ENCODE measurements around the gene CFAP299. TPM values are rescaled to one million over a fixed set of nuclear protein-coding genes. Genes with fewer than 3 reads are reported as not detected.

Gene CFAP299
- total RNA-seq, 1 experiment from 2014 or later: not detected

- ChIA-PET POLR2A (ENCODE audit: low non-redundant PET) (no interaction called here), CTCF (no interaction called here)
- Histone ChIP-seq H3K36me3 (ENCODE audit: insufficient read depth, low read length, poor library complexity, severe bottlenecking) (no peaks in the 10 kb centered on the region), H3K4me3 (ENCODE audit: low read depth, low read length, poor library complexity, severe bottlenecking) (no peak overlapping the region), H3K9me3 (ENCODE audit: low read depth, low read length, poor library complexity, severe bottlenecking) (no peaks in the 10 kb centered on the region), H3K27ac (ENCODE audit: low read depth, low read length, poor library complexity, severe bottlenecking) (no peak overlapping the region), H3K4me1 (ENCODE audit: insufficient read depth, low read length, poor library complexity, severe bottlenecking) (no peaks in the 10 kb centered on the region), H3K27me3 (replicated peaks; ENCODE audit: insufficient read depth, low read depth, low read length, poor library complexity) (no peaks in the 10 kb centered on the region)
- DNase-seq (ENCODE audit: low spot score): no peak
- TF ChIP-seq CTCF (conservative IDR thresholded peaks at IDR 0.05; ENCODE audit: low read depth, low read length) (no peak), EZH2 (IDR thresholded peaks at IDR 0.05; ENCODE audit: borderline replicate concordance, low read depth, low read length, poor library complexity, severe bottlenecking) (no peak)
- intact Hi-C loops (cut with micrococcal nuclease; ENCODE audit: unreplicated experiment): no loop called here
- no TSS peak for BruUV-seq (replicated peaks)
Observed at GRCh38 chr4:80535551-80535950, 200.0 kb downstream of the CFAP299 start.

GRCh38 chr4:80538276-80538926, 202.9 kb downstream of the CFAP299 start:
- ChIA-PET POLR2A (ENCODE audit: low non-redundant PET) (no interaction called here), CTCF (no interaction called here)
- no peak for TF ChIP-seq EZH2 (IDR thresholded peaks at IDR 0.05; ENCODE audit: borderline replicate concordance, low read depth, low read length, poor library complexity, severe bottlenecking)
- no peak for TF ChIP-seq CTCF (conservative IDR thresholded peaks at IDR 0.05; ENCODE audit: low read depth, low read length)
- no peak overlapping the region for H3K27ac ChIP-seq (ENCODE audit: low read depth, low read length, poor library complexity, severe bottlenecking)
- no peaks in the 10 kb centered on the region for H3K9me3 ChIP-seq (ENCODE audit: low read depth, low read length, poor library complexity, severe bottlenecking)
- DNase-seq (ENCODE audit: low spot score): no peak
- no peaks in the 10 kb centered on the region for H3K4me1 ChIP-seq (ENCODE audit: insufficient read depth, low read length, poor library complexity, severe bottlenecking)
- H3K27me3 ChIP-seq (replicated peaks; ENCODE audit: insufficient read depth, low read depth, low read length, poor library complexity): no peaks in the 10 kb centered on the region
- H3K36me3 ChIP-seq (ENCODE audit: insufficient read depth, low read length, poor library complexity, severe bottlenecking): no peaks in the 10 kb centered on the region
- intact Hi-C loops (cut with micrococcal nuclease; ENCODE audit: unreplicated experiment): no loop called here
- no peak overlapping the region for H3K4me3 ChIP-seq (ENCODE audit: low read depth, low read length, poor library complexity, severe bottlenecking)
- BruUV-seq (replicated peaks): no TSS peak

- DNase-seq (ENCODE audit: low spot score): no peak
- TF ChIP-seq CTCF (conservative IDR thresholded peaks at IDR 0.05; ENCODE audit: low read depth, low read length): no peak
- TF ChIP-seq EZH2 (IDR thresholded peaks at IDR 0.05; ENCODE audit: borderline replicate concordance, low read depth, low read length, poor library complexity, severe bottlenecking): no peak
- H3K36me3 ChIP-seq (ENCODE audit: insufficient read depth, low read length, poor library complexity, severe bottlenecking): no peaks in the 10 kb centered on the region
- H3K9me3 ChIP-seq (ENCODE audit: low read depth, low read length, poor library complexity, severe bottlenecking): no peaks in the 10 kb centered on the region
- no peaks in the 10 kb centered on the region for H3K27me3 ChIP-seq (replicated peaks; ENCODE audit: insufficient read depth, low read depth, low read length, poor library complexity)
- ChIA-PET POLR2A (ENCODE audit: low non-redundant PET) (no interaction called here), CTCF (no interaction called here)
- no peak overlapping the region for H3K27ac ChIP-seq (ENCODE audit: low read depth, low read length, poor library complexity, severe bottlenecking)
- no peaks in the 10 kb centered on the region for H3K4me1 ChIP-seq (ENCODE audit: insufficient read depth, low read length, poor library complexity, severe bottlenecking)
- intact Hi-C loops (cut with micrococcal nuclease; ENCODE audit: unreplicated experiment): no loop called here
- H3K4me3 ChIP-seq (ENCODE audit: low read depth, low read length, poor library complexity, severe bottlenecking): no peak overlapping the region
- no TSS peak for BruUV-seq (replicated peaks)
Observed at GRCh38 chr4:80539190-80539589, 203.7 kb downstream of the CFAP299 start.
